Neuronal stem cell (in vitro differentiated cells): ENCODE results near the gene FALEC.
A peak's percentile ranks its signal among the peaks of the same experiment; 100 is the strongest.

Experiments used
- DNase-seq: peaks from one replicate; pipeline ENCODE4 v3.0.0-alpha.2; 2013; ENCODE audit warnings: low spot score
- H2AFZ ChIP-seq: one replicate; pipeline ENCODE4 v1.6.1; 2013; ENCODE audit warnings: mild to moderate bottlenecking, low read length, inconsistent platforms
- H2AK5ac ChIP-seq: 2 replicates; pipeline ENCODE4 v1.6.1; 2013; ENCODE audit warnings: low read depth, mild to moderate bottlenecking, inconsistent platforms, low read length, moderate library complexity, mixed read lengths
- H2BK120ac ChIP-seq: 2 replicates; pipeline ENCODE4 v1.6.1; 2013; ENCODE audit warnings: low read depth, mild to moderate bottlenecking, inconsistent platforms, low read length, moderate library complexity, mixed read lengths
- H2BK12ac ChIP-seq: one replicate; pipeline ENCODE4 v1.6.1; 2013; ENCODE audit warnings: low read length, inconsistent platforms
- H2BK15ac ChIP-seq: 2 replicates; pipeline ENCODE4 v1.6.1; 2013; ENCODE audit warnings: mild to moderate bottlenecking, low read length, inconsistent platforms, mixed read lengths
- H2BK5ac ChIP-seq: one replicate; pipeline ENCODE4 v1.6.1; 2013; ENCODE audit warnings: inconsistent platforms, mild to moderate bottlenecking, low read length, moderate library complexity
- H3K14ac ChIP-seq: one replicate; pipeline ENCODE4 v1.6.1; 2013; ENCODE audit warnings: low read length, inconsistent platforms
- H3K18ac ChIP-seq: 2 replicates; pipeline ENCODE4 v1.6.1; 2013; ENCODE audit warnings: low read length, inconsistent platforms
- H3K23ac ChIP-seq: 2 replicates; pipeline ENCODE4 v1.6.1; 2013; ENCODE audit warnings: low read depth, mild to moderate bottlenecking, mixed read lengths, low read length, inconsistent platforms; ENCODE audit not compliant: poor library complexity
- H3K27ac ChIP-seq: replicated peaks from 3 replicates; pipeline ENCODE4 v1.5.1; 2013; ENCODE audit warnings: low read length, inconsistent platforms
- H3K27me3 ChIP-seq, 3 experiments: 2 replicates each; pipeline ENCODE4 v1.6.1; 2013; ENCODE audit warnings: low read length in 3 of 3, mild to moderate bottlenecking in 2 of 3, inconsistent platforms in 1 of 3, low read depth in 1 of 3, mixed read lengths in 1 of 3, moderate library complexity in 1 of 3; ENCODE audit not compliant: control insufficient read depth in 3 of 3, insufficient read depth in 3 of 3
- H3K36me3 ChIP-seq, 2 donors: replicated peaks in 1 of 2; 2 replicates each; pipeline ENCODE4 v1.6.1; 2013; ENCODE audit warnings: low read length in 2 of 2; ENCODE audit not compliant: control insufficient read depth in 2 of 2, insufficient read depth in 2 of 2
- H3K4ac ChIP-seq: 2 replicates; pipeline ENCODE4 v1.6.1; 2013; ENCODE audit warnings: inconsistent platforms, mild to moderate bottlenecking, low read length, moderate library complexity
- H3K4me1 ChIP-seq, 2 donors: 1 replicate in 1 of 2; 2 replicates in 1 of 2; pipeline ENCODE4 v1.6.1; 2013; ENCODE audit warnings: low read length in 2 of 2, low read depth in 1 of 2; ENCODE audit not compliant: control insufficient read depth in 2 of 2, insufficient read depth in 1 of 2
- H3K4me2 ChIP-seq: one replicate; pipeline ENCODE4 v1.6.1; 2013; ENCODE audit warnings: mild to moderate bottlenecking, low read length, inconsistent platforms; ENCODE audit not compliant: insufficient read depth, poor library complexity, severe bottlenecking
- H3K4me3 ChIP-seq, 2 donors: 2 replicates each; pipeline ENCODE4 v1.5.1; 2013; ENCODE audit warnings: low read length in 2 of 2, mild to moderate bottlenecking in 2 of 2, inconsistent platforms in 1 of 2, moderate library complexity in 1 of 2
- H3K79me1 ChIP-seq: one replicate; pipeline ENCODE4 v1.6.1; 2013; ENCODE audit warnings: low read depth, mild to moderate bottlenecking, inconsistent platforms, low read length, moderate library complexity
- H3K9ac ChIP-seq: one replicate; pipeline ENCODE4 v1.6.1; 2013; ENCODE audit warnings: mild to moderate bottlenecking, low read depth, low read length, inconsistent platforms; ENCODE audit not compliant: poor library complexity
- H3K9me3 ChIP-seq, 2 donors: replicated peaks in 1 of 2; 2 replicates each; pipeline versions ENCODE3 to v1.6.1; 2013; ENCODE audit warnings: low read length in 2 of 2, mild to moderate bottlenecking in 2 of 2, inconsistent platforms in 1 of 2, low read depth in 1 of 2, mixed read lengths in 1 of 2, moderate library complexity in 1 of 2; ENCODE audit not compliant: control insufficient read depth in 2 of 2, insufficient read depth in 1 of 2
- H4K8ac ChIP-seq: one replicate; pipeline ENCODE4 v1.6.1; 2013; ENCODE audit warnings: low read depth, mild to moderate bottlenecking, inconsistent platforms, low read length, moderate library complexity
- H4K91ac ChIP-seq: one replicate; pipeline ENCODE4 v1.6.1; 2013; ENCODE audit warnings: low read length, low read depth, mild to moderate bottlenecking, inconsistent platforms; ENCODE audit not compliant: poor library complexity
- WGBS, 2 donors: extraction: QIAGEN DNeasy Blood & Tissue Kit; methylation state at CpG; one replicate each; pipeline ENCODE4 v1.1.7; 2013; ENCODE audit warnings: missing lambda C conversion rate in 2 of 2, mixed read lengths in 1 of 2; ENCODE audit not compliant: insufficient read length in 2 of 2, insufficient replicate concordance in 1 of 2; ENCODE audit errors: extremely low coverage in 2 of 2; 5-methylcytosine and 5-hydroxymethylcytosine counted together

The FALEC gene

DNA sequence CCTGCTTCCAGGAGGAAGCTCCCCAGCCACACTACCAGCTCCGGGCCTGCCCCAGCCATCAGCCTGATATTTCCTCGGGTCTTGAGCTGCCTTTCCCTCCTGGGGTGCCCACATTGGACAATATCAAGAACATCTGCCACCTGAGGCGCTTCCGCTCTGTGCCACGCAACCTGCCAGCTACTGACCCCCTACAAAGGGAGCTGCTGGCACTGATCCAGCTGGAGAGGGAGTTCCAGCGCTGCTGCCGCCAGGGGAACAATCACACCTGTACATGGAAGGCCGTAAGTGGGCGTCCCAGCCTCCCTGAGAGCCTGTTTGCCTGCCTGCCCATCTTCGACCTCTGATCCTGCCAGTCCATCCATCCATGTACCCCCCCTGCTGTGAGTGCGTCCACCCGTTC, 4.0 kb upstream of the FALEC start:
- no peak overlapping the region for H3K4ac ChIP-seq
- no peak overlapping the region for H2BK120ac ChIP-seq
- H3K4me1 ChIP-seq = peaks cover 11 to 27% of the 10 kb centered on the region in 2 donors
- no peak for DNase-seq
- no peak overlapping the region for H3K4me2 ChIP-seq
- no peaks in the 10 kb centered on the region for H3K27me3 ChIP-seq
- no peak overlapping the region for H4K91ac ChIP-seq
- peak overlapping the region; percentile 51 for H3K23ac ChIP-seq
- H3K79me1 ChIP-seq = no peaks in the 10 kb centered on the region
- peak overlapping the region; percentile 38 for H3K9ac ChIP-seq
- no CpG with 5 or more reads among the region's 12 CpGs for WGBS, 2 donors
- no peak overlapping the region for H2BK5ac ChIP-seq
- no peak overlapping the region for H2AFZ ChIP-seq
- no peak overlapping the region for H3K27ac ChIP-seq
- no peak overlapping the region for H3K4me3 ChIP-seq
- H3K36me3 ChIP-seq = peaks cover 8 to 27% of the 10 kb centered on the region in 2 donors
- no peak overlapping the region for H4K8ac ChIP-seq
- no peak overlapping the region for H3K18ac ChIP-seq
- no peak overlapping the region for H2BK12ac ChIP-seq
- no peaks in the 10 kb centered on the region for H3K9me3 ChIP-seq
- H3K14ac ChIP-seq = no peak overlapping the region
- peak overlapping the region; percentile 38 for H2AK5ac ChIP-seq
- H2BK15ac ChIP-seq = no peak overlapping the region

DNA sequence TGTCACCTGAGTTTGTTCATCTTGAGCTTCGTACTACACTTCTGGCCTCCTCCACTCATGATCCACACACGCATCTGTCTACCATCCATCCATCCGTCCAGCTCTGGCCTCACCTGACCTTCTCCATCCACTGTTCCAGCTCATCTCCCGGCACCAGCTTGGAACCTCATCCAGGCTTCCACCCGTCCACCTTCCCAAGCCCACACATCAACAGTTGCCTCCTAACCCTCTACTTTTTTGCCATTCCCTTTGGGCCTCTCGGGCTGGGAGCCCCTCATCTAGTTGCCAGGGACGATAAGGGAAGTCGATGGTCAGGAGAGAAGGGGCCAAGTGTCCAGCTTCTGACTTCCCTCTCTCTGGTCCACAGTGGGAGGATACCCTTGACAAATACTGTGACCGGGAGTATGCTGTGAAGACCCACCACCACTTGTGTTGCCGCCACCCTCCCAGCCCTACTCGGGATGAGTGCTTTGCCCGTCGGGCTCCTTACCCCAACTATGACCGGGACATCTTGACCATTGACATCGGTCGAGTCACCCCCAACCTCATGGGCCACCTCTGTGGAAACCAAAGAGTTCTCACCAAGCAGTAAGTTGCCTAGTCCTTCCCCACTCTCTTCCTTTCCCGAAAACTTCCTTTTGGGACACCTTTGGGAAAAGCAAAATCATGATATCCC, 3.4 kb upstream of the FALEC start:
- peak overlapping the region; percentile 51 for H3K23ac ChIP-seq
- no peak overlapping the region for H3K9ac ChIP-seq
- no peak overlapping the region for H3K4me3 ChIP-seq
- no peaks in the 10 kb centered on the region for H3K9me3 ChIP-seq
- H2BK5ac ChIP-seq = no peak overlapping the region
- H3K27ac ChIP-seq = no peak overlapping the region
- H3K4me1 ChIP-seq = peaks cover 9 to 23% of the 10 kb centered on the region in 2 donors
- no peak for DNase-seq
- H3K79me1 ChIP-seq = no peaks in the 10 kb centered on the region
- no peak overlapping the region for H2BK12ac ChIP-seq
- no peak overlapping the region for H4K8ac ChIP-seq
- H2AK5ac ChIP-seq = peak overlapping the region; percentile 38
- H3K36me3 ChIP-seq = peaks cover 5 to 21% of the 10 kb centered on the region in 2 donors
- H4K91ac ChIP-seq = no peak overlapping the region
- no peak overlapping the region for H3K14ac ChIP-seq
- H2AFZ ChIP-seq = no peak overlapping the region
- no peak overlapping the region for H3K4ac ChIP-seq
- no CpG with 5 or more reads among the region's 17 CpGs for WGBS, 2 donors
- no peak overlapping the region for H3K4me2 ChIP-seq
- no peaks in the 10 kb centered on the region for H3K27me3 ChIP-seq
- H3K18ac ChIP-seq = no peak overlapping the region
- H2BK120ac ChIP-seq = no peak overlapping the region
- no peak overlapping the region for H2BK15ac ChIP-seq

DNA sequence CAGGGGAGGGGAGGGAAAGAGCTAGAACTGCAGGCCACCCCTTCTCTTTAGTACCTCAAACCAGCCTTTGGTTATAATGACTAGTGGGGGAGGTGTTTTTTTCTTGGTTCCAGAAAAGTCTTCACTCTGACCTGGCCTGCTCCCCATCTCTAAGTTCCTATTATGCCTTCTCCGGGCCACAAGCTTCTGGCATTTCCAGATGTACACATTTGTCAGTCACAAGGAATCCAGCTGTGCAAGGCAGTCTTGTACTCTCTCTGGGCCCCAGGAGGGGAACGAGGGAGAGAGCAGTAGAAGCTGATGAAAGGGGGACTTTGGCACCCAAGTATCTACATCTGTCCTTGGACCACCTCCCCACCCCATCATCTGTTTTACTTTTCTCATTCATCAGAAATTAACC, 2.7 kb upstream of the FALEC start:
- no peaks in the 10 kb centered on the region for H3K27me3 ChIP-seq
- H2BK5ac ChIP-seq = no peak overlapping the region
- H3K4me3 ChIP-seq = no peak overlapping the region
- no peak overlapping the region for H3K14ac ChIP-seq
- peaks cover 6 to 19% of the 10 kb centered on the region in 2 donors for H3K4me1 ChIP-seq
- H3K18ac ChIP-seq = no peak overlapping the region
- WGBS, 2 donors = no CpG with 5 or more reads among the region's 2 CpGs
- no peak overlapping the region for H2BK15ac ChIP-seq
- H2BK120ac ChIP-seq = no peak overlapping the region
- no peak overlapping the region for H3K23ac ChIP-seq
- no peak overlapping the region for H2AFZ ChIP-seq
- H3K4ac ChIP-seq = no peak overlapping the region
- no peak overlapping the region for H3K9ac ChIP-seq
- no peak overlapping the region for H2BK12ac ChIP-seq
- no peak overlapping the region for H4K8ac ChIP-seq
- H2AK5ac ChIP-seq = no peak overlapping the region
- no peaks in the 10 kb centered on the region for H3K9me3 ChIP-seq
- H3K79me1 ChIP-seq = no peaks in the 10 kb centered on the region
- H3K27ac ChIP-seq = no peak overlapping the region
- no peak overlapping the region for H4K91ac ChIP-seq
- no peak for DNase-seq
- H3K36me3 ChIP-seq = peaks cover 5 to 15% of the 10 kb centered on the region in 2 donors
- no peak overlapping the region for H3K4me2 ChIP-seq

DNA sequence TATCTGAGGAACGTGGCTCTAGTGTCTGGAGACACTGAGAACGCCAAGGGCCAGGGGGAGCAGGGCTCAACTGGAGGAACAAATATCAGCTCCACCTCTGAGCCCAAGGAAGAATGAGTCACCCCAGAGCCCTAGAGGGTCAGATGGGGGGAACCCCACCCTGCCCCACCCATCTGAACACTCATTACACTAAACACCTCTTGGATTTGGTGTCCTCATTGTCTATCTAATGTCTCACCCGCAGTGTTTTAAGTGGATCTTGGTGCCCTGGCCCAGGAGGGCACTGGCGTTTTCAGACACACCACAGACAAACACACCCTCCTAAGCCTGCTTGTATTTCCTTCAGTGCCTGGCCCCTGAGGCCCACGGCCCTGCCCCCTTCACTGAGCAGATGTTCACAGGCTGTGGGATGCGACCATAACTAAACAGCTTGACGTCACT, 2.2 kb upstream of the FALEC start:
- H3K4me1 ChIP-seq = peaks cover 2 to 14% of the 10 kb centered on the region in 2 donors
- no CpG with 5 or more reads among the region's 7 CpGs for WGBS, 2 donors
- peaks cover 5 to 12% of the 10 kb centered on the region in 2 donors for H3K36me3 ChIP-seq
- H2BK120ac ChIP-seq = no peak overlapping the region
- H3K4me2 ChIP-seq = no peak overlapping the region
- H2BK15ac ChIP-seq = no peak overlapping the region
- H2BK12ac ChIP-seq = no peak overlapping the region
- H2AK5ac ChIP-seq = no peak overlapping the region
- no peak overlapping the region for H3K27ac ChIP-seq
- H3K9ac ChIP-seq = no peak overlapping the region
- no peak overlapping the region for H3K14ac ChIP-seq
- no peak overlapping the region for H3K23ac ChIP-seq
- H4K8ac ChIP-seq = no peak overlapping the region
- no peaks in the 10 kb centered on the region for H3K27me3 ChIP-seq
- no peaks in the 10 kb centered on the region for H3K9me3 ChIP-seq
- no peak overlapping the region for H3K18ac ChIP-seq
- DNase-seq = no peak
- H3K4me3 ChIP-seq = no peak overlapping the region
- no peaks in the 10 kb centered on the region for H3K79me1 ChIP-seq
- no peak overlapping the region for H4K91ac ChIP-seq
- H2BK5ac ChIP-seq = no peak overlapping the region
- H2AFZ ChIP-seq = no peak overlapping the region
- H3K4ac ChIP-seq = no peak overlapping the region
